Keratinocyte (primary cell): ENCODE results near the gene EIF4E1B. TPM values are rescaled to one million over a fixed set of nuclear protein-coding genes. Genes with fewer than 3 reads are reported as not detected.

Source experiments
- DNase-seq: peaks from one replicate; pipeline ENCODE4 v3.0.0-alpha.2; 2011; ENCODE audit warnings: low read depth, missing footprints, low spot score
- FAIRE-seq: peaks from 2 replicates; lab custom pipeline; 2011; peaks lifted over from hg19 to GRCh38; lab: Jason Lieb, UNC
- H2AFZ ChIP-seq: 2 replicates; pipeline ENCODE4 v1.6.0; 2012; ENCODE audit warnings: low read length, control low read depth, inconsistent platforms; ENCODE audit not compliant: control insufficient read depth
- H3K27ac ChIP-seq: 2 replicates; pipeline ENCODE4 v1.5.1; 2011; ENCODE audit warnings: low read length; ENCODE audit not compliant: control insufficient read depth, insufficient read depth
- H3K27me3 ChIP-seq: 3 replicates; pipeline ENCODE4 v1.6.0; 2011; ENCODE audit warnings: low read length; ENCODE audit not compliant: control insufficient read depth, insufficient read depth; ENCODE audit errors: extremely low read depth
- H3K36me3 ChIP-seq, 2 experiments: 2 replicates in 1 of 2; 3 replicates in 1 of 2; pipeline ENCODE4 v1.5.1; 2011; ENCODE audit warnings: low read length in 2 of 2, mild to moderate bottlenecking in 1 of 2; ENCODE audit not compliant: control insufficient read depth in 2 of 2, insufficient read depth in 2 of 2; ENCODE audit errors: extremely low read depth in 1 of 2
- H3K4me1 ChIP-seq: 3 replicates; pipeline ENCODE4 v1.5.1; 2011; ENCODE audit warnings: low read length; ENCODE audit not compliant: control insufficient read depth, insufficient read depth; ENCODE audit errors: extremely low read depth
- H3K4me2 ChIP-seq: 3 replicates; pipeline ENCODE4 v1.6.0; 2011; ENCODE audit warnings: low read depth, low read length; ENCODE audit not compliant: control insufficient read depth, insufficient read depth; ENCODE audit errors: extremely low read depth
- H3K4me3 ChIP-seq, 3 experiments: fragments of 200-600 bp in 1 of 3; sonication (generic) in 1 of 3; 2 replicates in 2 of 3; 3 replicates in 1 of 3; pipeline ENCODE4 v1.5.1; 2011 to 2016; ENCODE audit warnings: low read length in 3 of 3, mild to moderate bottlenecking in 3 of 3, control low read depth in 2 of 3, inconsistent platforms in 1 of 3, low read depth in 1 of 3, mixed read lengths in 1 of 3, mixed run types in 1 of 3, moderate library complexity in 1 of 3; ENCODE audit not compliant: control insufficient read depth in 2 of 3, insufficient read depth in 2 of 3; ENCODE audit errors: extremely low read depth in 1 of 3
- H3K79me2 ChIP-seq: 2 replicates; pipeline ENCODE4 v1.6.0; 2012; ENCODE audit warnings: low read length; ENCODE audit not compliant: control insufficient read depth, insufficient read depth
- H3K9ac ChIP-seq: 3 replicates; pipeline ENCODE4 v1.6.0; 2011; ENCODE audit warnings: low read length; ENCODE audit not compliant: control insufficient read depth, insufficient read depth; ENCODE audit errors: extremely low read depth
- H3K9me1 ChIP-seq: 3 replicates; pipeline ENCODE4 v1.6.0; 2011; ENCODE audit warnings: low read length; ENCODE audit not compliant: control insufficient read depth, insufficient read depth; ENCODE audit errors: extremely low read depth
- H3K9me3 ChIP-seq: 2 replicates; pipeline ENCODE4 v1.5.1; 2012; ENCODE audit warnings: low read depth, low read length; ENCODE audit not compliant: control insufficient read depth
- H4K20me1 ChIP-seq: 3 replicates; pipeline ENCODE4 v1.6.0; 2011; ENCODE audit warnings: low read length; ENCODE audit not compliant: control insufficient read depth, insufficient read depth; ENCODE audit errors: extremely low read depth
- CTCF ChIP-seq, 3 experiments: IDR thresholded peaks in 1 of 3; conservative IDR thresholded peaks in 1 of 3; optimal IDR thresholded peaks in 1 of 3; 2 replicates in 2 of 3; 3 replicates in 1 of 3; pipeline versions ENCODE3 to v1.5.1; 2011; ENCODE audit warnings: low read length in 3 of 3, mild to moderate bottlenecking in 3 of 3, moderate library complexity in 2 of 3, control low read depth in 1 of 3, inconsistent platforms in 1 of 3; ENCODE audit not compliant: insufficient read depth in 2 of 3; ENCODE audit errors: extremely low read depth in 1 of 3
- EZH2 ChIP-seq: IDR thresholded peaks from one replicate; pipeline ENCODE4 v1.6.1; 2012; ENCODE audit warnings: inconsistent platforms, mild to moderate bottlenecking, low read length, moderate library complexity
- dilution Hi-C: fragments of 300-500 bp; cut with MboI; formaldehyde crosslinking; loops from one replicate; pipeline ENCODE4 v1.7.0; 2020; ENCODE audit warnings: low sequenced_read_pairs; ENCODE audit not compliant: extremely low pct_ligation_motif_present
- polyA plus RNA-seq, 5 experiments: library from polyadenylated mRNA; depleted of rRNA in 3 of 5; stranded (reverse) in 3 of 5; stranded (forward) in 1 of 5; unstranded in 1 of 5; fragments of >200 nt; gene quantifications; 1 replicate in 1 of 5; 2 replicates in 3 of 5; 3 replicates in 1 of 5; pipeline versions ENCODE4 v1.2.1 to v1.2.3, GENCODE V29; 2011 to 2012; ENCODE audit warnings: missing spikeins in 2 of 5, low read depth in 1 of 5, low replicate concordance in 1 of 5

EIF4E1B gene
- polyA plus RNA-seq, 1 donor (not counting 4 experiments of a cell fraction or from before 2014, with no cell fraction given): not detected

GRCh38 chr5:176650354-176650884 is 19.9 kb downstream of the EIF4E1B start:
- TF ChIP-seq EZH2: no peak
- no peak for TF ChIP-seq CTCF (optimal IDR thresholded peaks at IDR 0.05 in 1 of 3, IDR thresholded peaks at IDR 0.05 in 1 of 3, conservative IDR thresholded peaks at IDR 0.05 in 1 of 3; ENCODE audit: extremely low read depth in 1 of 3, insufficient read depth in 2 of 3, low read length in 3 of 3)
- Histone ChIP-seq H3K27ac (no peak overlapping the region), H3K79me2 (peaks cover 28% of the 10 kb centered on the region), H3K27me3 (no peaks in the 10 kb centered on the region), H3K36me3 (peaks cover 6 to 11% of the 10 kb centered on the region in 2 experiments), H3K9ac (no peak overlapping the region), H4K20me1 (peaks cover 4% of the 10 kb centered on the region), H3K4me1 (peaks cover 26% of the 10 kb centered on the region), H3K4me2 (no peak overlapping the region), H3K9me1 (no peaks in the 10 kb centered on the region), H3K4me3 (no peak overlapping the region), H3K9me3 (no peaks in the 10 kb centered on the region), H2AFZ (no peak overlapping the region)
- FAIRE-seq: no peak
- dilution Hi-C loops: no loop called here
- no peak for DNase-seq

DNA sequence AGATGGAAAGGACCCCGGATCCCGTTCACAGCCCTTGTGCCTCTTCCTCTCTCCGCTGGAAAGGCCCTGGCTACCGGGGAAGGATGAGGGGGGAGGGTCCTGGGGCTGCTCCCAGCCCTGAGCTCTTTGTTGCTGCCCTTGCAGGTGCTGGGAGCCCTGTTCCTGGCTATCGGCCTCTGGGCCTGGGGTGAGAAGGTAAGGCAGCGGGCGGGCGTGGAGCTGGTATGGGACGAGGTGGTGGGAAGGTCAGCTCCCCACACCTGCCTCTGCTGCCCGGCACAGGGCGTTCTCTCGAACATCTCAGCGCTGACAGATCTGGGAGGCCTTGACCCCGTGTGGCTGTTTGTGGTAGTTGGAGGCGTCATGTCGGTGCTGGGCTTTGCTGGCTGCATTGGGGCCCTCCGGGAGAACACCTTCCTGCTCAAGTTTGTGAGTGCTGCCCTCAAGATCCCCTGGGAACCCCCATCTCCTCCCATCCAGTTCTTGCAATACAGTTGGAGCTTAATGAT is 21.1 kb downstream of the EIF4E1B start:
- DNase-seq (no peak), FAIRE-seq (no peak)
- no peak overlapping the region for H3K4me3 ChIP-seq
- no peak overlapping the region for H2AFZ ChIP-seq
- peaks cover 4% of the 10 kb centered on the region for H4K20me1 ChIP-seq
- TF ChIP-seq CTCF (optimal IDR thresholded peaks at IDR 0.05 in 1 of 3, IDR thresholded peaks at IDR 0.05 in 1 of 3, conservative IDR thresholded peaks at IDR 0.05 in 1 of 3; ENCODE audit: extremely low read depth in 1 of 3, insufficient read depth in 2 of 3, low read length in 3 of 3) (no peak), EZH2 (no peak)
- no peak overlapping the region for H3K27ac ChIP-seq
- peaks cover 6 to 11% of the 10 kb centered on the region in 2 experiments for H3K36me3 ChIP-seq
- no peak overlapping the region for H3K9ac ChIP-seq
- H3K4me2 ChIP-seq: no peak overlapping the region
- dilution Hi-C loops: no loop called here
- H3K4me1 ChIP-seq: peaks cover 26% of the 10 kb centered on the region
- H3K27me3 ChIP-seq: no peaks in the 10 kb centered on the region
- peaks cover 28% of the 10 kb centered on the region for H3K79me2 ChIP-seq
- no peaks in the 10 kb centered on the region for H3K9me3 ChIP-seq
- no peaks in the 10 kb centered on the region for H3K9me1 ChIP-seq
